Measurements from ENCODE around the gene MCF2L. TPM values are rescaled to one million over a fixed set of nuclear protein-coding genes. Genes with fewer than 3 reads are reported as not detected.

The MCF2L gene
- total and polyA plus RNA-seq, 10 of the 15 experiments (the other 5 are each of a cell fraction or from before 2014, with no cell fraction given), result 0.06 to 1.1 (median 0.21) TPM; not detected in 2

- ATAC-seq (no peak), FAIRE-seq (no peak), DNase-seq (ENCODE audit: low read depth, low spot score) (no peak)
- CTCF ChIA-PET, result no interaction called here
- in situ Hi-C loops (cut with MboI) (no loop called here), intact Hi-C loops (cut with micrococcal nuclease; ENCODE audit: unreplicated experiment) (no loop called here)
- SMC1A ChIA-PET (ENCODE audit: uncharacterized antibody, unreplicated experiment), result no interaction called here
- H2AFZ ChIP-seq (ENCODE audit: control insufficient read depth, low read depth, low read length), result no peak overlapping the region
- no peak overlapping the region for H3K9ac ChIP-seq (ENCODE audit: control insufficient read depth, insufficient read depth, low read length)
- no TSS peak for BruUV-seq (replicated peaks)
- H3K79me2 ChIP-seq (ENCODE audit: control insufficient read depth, insufficient read depth, low read length), result no peaks in the 10 kb centered on the region
- POLR2A ChIA-PET, result no interaction called here
- H4K20me1 ChIP-seq (ENCODE audit: control insufficient read depth, insufficient read depth), result no peaks in the 10 kb centered on the region
- no peak overlapping the region for H3K27ac ChIP-seq (ENCODE audit: control insufficient read depth, insufficient read depth)
- RAD21 ChIA-PET (ENCODE audit: unreplicated experiment), result no interaction called here
- no peak overlapping the region for H3K4me3 ChIP-seq
- H3K27me3 ChIP-seq (replicated peaks in 1 of 2; ENCODE audit: control insufficient read depth in 2 of 2, insufficient read depth in 2 of 2, low read length in 1 of 2), result no peaks in the 10 kb centered on the region
- no peaks in the 10 kb centered on the region for H3K36me3 ChIP-seq (ENCODE audit: control insufficient read depth in 2 of 2, insufficient read depth in 2 of 2, low read length in 1 of 2)
- H3K4me2 ChIP-seq (ENCODE audit: control insufficient read depth, insufficient read depth), result no peak overlapping the region
- WGBS (ENCODE audit: insufficient coverage, insufficient replicate concordance, low lambda C conversion rate, missing lambda C conversion rate), result 52% methylated on average over 34 of the region's 42 CpGs
- TF ChIP-seq BCL11A (IDR thresholded peaks at IDR 0.05; ENCODE audit: low read depth, low read length) (no peak), ASH2L (IDR thresholded peaks at IDR 0.05; ENCODE audit: borderline replicate concordance, low read depth) (no peak), E2F8 (IDR thresholded peaks at IDR 0.05; ENCODE audit: low read depth, partially characterized antibody) (no peak), HDAC2 (IDR thresholded peaks at IDR 0.05) (no peak), RBBP5 (conservative IDR thresholded peaks at IDR 0.05) (no peak), SP1 (IDR thresholded peaks at IDR 0.05; ENCODE audit: low read depth, low read length) (no peak), SMARCA5 (IDR thresholded peaks at IDR 0.05) (no peak), ESRRA (IDR thresholded peaks at IDR 0.05; ENCODE audit: low read length) (no peak)
- H3K4me1 ChIP-seq (ENCODE audit: control insufficient read depth, insufficient read depth, low read length), result no peaks in the 10 kb centered on the region
- no peaks in the 10 kb centered on the region for H3K9me3 ChIP-seq (replicated peaks; ENCODE audit: control insufficient read depth, insufficient read depth, low read length)
Observed at GRCh38 chr13:113077953-113078901, 109.2 kb downstream of the MCF2L start.
